GM19099 (cell line): ENCODE data around the gene UPK3A.

Experiments used
- POLR2A ChIP-seq: IDR thresholded peaks from 3 replicates; pipeline ENCODE4 v1.6.1; 2011; ENCODE audit warnings: low read depth; ENCODE audit not compliant: insufficient read length; ENCODE audit errors: extremely low read depth

Gene UPK3A

DNA sequence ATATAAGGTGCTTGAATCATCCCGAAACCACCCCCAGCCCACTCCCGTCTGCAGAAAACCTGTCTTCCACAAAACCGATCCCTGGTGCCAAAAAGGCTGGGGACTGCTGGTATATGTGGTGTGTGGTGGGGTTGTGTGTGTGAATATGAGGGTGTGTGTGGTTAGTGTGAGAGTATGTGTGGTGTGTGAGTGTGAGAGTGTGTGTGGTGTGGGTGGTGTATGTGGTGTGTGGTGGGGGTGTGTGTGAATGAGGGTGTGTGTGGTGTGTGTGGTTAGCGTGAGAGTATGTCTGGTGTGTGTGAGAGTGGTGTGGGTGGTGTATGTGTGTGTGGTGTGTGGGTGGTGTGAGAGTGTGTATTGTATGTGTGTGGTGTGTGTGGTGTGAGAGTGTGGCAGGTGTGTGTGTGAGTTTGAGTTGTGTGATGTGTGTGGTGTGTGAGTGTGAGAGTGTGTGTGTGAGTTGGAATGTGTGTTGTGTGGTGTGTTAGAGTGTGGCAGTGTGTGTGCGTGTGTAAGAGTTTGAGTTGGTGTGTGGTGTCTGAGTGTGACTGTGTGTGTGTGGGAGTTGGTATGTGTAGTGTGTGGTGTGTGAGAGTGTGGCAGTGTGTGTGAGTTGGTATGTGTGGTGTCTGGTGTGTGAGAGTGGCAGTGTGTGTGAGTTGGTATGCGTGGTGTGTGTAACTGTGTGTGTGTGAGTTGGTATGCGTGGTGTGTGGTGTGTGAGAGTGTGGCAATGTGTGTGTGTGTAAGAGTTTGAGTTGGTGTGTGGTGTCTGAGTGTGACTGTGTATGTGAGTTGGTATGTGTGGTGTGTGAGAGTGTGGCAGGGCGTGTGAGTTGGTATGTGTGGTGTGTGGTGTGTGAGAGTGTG is 6.5 kb downstream of the UPK3A start:
- TF ChIP-seq POLR2A: no peak

DNA sequence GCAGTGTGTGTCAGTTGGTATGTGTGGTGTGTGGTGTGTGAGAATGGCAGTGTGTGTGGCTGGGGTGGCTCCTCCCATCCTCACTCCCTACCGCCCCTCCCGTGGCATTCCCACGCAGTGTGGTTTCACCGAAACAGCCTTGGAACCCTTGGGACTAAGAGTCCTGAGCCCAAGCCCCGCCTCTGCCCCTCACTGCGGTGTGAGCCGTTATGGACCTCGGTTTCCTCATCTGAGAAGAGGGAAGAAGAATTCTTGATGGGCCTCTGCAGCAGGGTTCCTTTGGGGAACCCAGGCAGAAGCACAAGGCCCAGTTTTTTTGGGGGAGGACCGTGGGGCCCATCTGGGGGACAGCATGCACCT is 7.2 kb downstream of the UPK3A start:
- TF ChIP-seq POLR2A: no peak

DNA sequence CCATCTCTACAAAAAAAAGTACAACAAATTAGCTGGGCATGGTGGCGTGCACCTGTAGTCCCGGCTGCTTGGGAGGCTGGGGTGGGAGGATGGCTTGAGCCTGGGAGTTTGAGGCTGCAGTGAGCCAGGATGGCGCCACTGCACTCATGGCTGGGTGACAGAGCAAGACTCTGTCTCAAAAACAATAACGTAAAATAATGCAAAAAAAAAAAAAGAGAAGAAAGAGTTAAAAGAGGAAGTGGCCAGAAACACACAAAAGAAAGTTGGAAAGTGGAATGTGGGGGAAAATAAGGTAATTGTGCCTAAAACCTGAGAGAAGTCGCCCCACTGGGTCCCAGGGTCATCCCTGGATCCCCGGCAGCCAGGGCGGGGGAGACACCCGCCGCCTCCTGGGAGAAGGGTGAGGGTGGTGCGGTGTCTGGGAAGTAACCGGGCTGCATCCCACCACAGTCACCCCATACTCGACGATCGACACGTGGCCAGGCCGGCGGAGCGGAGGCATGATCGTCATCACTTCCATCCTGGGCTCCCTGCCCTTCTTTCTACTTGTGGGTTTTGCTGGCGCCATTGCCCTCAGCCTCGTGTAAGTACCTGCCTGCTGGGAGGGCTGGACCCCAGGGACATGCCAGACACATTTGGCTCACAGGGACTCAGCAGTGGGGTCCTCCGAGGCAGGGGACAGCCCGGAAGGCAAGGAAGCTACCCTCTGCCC is 8.1 kb downstream of the UPK3A start:
- no peak for TF ChIP-seq POLR2A

DNA sequence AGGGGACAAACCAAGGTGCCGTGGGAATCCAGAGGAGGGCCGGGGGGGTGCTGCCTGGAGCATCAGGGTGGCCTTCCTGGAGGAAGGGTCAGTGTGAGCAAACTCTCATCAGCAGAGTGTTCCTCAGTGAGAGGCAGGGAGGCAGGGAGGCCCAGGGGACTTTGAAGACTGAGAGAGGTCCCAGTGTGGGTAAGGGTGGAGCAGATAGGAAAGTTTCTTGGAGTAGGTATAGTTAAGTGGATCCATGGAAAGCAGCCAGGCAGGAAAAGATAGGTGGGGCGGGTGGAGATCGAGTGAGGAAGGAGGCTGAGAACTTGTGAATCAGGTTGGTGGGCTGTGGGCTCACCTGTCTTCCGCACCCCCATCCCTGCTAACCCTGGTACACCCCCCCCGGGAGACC is 9.3 kb downstream of the UPK3A start:
- TF ChIP-seq POLR2A: no peak

DNA sequence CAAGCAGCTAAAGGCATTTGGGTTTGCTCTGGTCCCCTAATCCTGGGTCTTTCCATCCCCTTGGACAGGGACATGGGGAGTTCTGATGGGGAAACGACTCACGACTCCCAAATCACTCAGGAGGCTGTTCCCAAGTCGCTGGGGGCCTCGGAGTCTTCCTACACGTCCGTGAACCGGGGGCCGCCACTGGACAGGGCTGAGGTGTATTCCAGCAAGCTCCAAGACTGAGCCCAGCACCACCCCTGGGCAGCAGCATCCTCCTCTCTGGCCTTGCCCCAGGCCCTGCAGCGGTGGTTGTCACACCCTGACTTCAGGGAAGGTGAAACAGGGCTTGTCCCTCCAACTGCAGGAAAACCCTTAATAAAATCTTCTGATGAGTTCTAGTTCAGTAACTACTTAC is 10.7 kb downstream of the UPK3A start:
- no peak for TF ChIP-seq POLR2A

DNA sequence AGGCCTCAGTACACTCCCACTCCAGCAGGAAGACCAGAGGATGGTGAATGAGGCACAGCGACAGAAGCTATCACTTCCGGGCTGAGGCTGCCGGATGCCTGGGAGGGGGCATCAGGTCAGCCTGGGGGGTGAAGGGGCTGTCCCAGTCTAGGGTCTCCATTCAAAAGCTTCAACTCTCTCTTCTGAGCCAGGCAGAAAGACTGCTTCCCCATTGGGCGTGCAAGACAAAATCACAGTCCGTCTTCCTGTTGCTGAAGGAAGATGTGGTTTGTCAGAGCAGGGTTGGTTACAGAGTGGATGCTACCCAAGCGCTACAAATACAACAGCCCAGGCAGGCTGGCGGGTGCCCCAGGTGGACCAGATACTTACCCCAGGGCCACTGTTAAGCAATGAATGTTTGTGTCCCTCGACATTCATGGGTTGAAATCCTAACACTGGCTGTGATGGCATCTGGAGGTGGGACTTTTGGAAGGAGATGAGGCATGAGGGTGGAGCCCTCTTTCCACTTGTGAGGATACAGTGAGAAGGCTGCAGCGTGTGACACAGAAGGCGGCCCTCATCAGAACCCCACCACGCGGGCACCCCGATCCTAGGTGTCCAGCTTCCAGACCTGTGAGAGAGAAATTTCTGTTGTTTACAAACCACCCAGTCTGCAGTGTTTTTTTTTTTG is 12.0 kb downstream of the UPK3A start:
- no peak for TF ChIP-seq POLR2A

DNA sequence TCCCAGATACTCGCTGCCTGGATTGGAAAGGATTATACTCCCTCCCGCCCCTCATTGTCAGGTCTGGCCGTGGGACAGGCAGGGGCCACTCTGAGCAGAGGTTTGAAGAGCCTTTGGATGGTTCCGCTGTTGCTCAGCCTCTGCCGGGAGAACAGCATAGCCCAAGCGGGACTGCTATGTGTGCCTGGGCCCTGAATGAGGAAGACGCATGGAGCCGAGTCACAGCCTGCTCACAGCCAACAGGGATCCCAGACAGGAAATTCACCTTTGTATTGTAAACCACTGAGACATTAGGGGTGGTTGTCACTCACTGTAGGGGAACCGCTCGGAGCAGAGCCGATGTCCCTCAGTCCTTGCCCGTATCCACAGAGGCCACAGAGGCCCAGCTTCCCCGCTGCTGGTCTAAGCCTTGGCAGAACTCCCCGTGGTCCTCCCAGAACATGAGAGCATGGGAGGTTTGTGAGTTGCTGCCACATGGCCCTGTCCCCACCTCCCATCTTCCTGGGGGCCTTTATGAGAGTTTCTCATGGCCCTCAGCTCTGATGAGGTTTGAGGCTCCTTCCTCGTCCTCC is 14.3 kb downstream of the UPK3A start:
- TF ChIP-seq POLR2A: no peak

DNA sequence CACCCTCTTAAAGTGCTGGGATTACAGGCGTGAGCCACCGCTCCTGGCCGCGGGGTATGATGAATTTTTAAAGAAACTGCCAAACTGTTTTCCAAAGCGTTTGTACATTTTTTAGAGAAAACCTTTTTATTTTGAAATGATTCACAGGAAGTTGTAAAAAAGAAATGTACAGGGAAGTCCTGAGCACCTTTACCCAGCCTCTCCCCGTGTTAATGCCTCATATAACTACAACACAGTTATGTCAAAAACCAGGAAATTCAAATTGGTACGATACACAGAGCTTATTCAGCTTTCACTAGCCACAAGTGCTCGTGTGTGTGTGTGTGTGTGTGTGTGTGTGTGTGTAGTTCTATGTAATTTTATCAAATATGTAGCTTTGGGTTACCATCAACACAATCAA is 18.0 kb downstream of the UPK3A start:
- no peak for TF ChIP-seq POLR2A

DNA sequence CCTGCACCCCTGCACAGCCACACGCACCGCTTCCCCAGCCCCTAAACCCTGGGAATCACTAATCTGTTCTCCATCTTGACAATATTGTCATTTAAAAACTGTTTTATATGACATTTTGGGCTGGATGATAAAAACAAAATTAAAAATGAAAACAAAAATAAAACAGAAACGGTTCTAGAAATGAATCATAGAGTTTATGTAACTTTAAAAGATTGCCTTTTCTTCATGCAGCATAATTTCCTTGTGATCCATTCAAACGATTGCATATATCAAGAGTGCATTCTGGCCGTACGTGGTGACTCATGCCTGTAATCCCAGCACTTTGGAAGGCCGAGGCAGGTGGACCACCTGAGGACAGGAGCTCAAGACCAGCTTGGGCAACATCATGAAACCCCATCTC is 18.4 kb downstream of the UPK3A start:
- TF ChIP-seq POLR2A: no peak

DNA sequence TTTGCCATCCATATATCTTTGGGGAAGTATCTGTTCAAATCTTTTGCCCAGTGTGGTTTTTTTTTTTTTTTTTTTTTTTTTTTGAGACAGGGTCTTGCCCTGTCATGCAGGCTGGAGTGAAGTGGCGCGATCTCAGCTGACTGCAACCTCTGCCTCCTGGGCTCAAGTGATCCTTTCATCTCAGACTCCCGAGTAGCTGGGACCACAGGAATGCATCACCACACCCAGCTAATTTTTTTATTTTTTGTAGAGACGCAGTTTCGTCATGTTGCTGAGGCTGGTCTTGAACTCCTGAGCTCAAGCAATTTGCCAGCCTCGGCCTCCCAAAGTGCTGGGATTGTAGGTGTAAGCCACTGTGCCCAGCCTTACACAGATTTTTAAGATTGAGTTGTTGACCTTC is 20.2 kb downstream of the UPK3A start:
- no peak for TF ChIP-seq POLR2A

DNA sequence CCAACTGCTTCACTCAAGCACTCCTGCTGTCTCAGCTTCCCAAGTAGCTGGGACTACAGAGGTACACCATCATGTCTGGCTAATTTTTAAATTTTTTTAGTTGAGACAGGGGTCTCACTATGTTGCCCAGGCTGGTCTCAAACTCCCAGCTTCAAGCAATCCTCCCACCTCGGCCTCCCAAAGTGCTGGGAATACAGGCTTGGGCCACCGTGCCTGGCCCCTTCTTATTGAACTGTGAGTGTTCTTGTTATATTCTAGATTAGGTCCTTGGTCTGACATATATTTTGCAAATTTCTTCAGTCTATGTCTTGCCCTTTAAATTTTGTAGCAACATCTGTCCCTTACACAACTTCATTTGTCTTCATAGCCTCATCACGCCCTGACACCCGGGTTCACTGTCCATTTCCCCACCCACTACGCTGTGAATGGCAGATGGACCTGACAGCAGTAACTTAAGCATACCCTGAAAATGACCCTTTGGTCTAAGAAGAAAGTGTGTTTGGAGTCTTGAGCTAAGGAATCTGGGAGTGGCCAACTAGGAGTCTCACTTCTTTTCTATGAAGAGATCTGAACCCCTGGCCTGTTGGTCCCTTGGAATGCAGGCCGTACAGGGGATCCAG is 20.8 kb downstream of the UPK3A start:
- no peak for TF ChIP-seq POLR2A

DNA sequence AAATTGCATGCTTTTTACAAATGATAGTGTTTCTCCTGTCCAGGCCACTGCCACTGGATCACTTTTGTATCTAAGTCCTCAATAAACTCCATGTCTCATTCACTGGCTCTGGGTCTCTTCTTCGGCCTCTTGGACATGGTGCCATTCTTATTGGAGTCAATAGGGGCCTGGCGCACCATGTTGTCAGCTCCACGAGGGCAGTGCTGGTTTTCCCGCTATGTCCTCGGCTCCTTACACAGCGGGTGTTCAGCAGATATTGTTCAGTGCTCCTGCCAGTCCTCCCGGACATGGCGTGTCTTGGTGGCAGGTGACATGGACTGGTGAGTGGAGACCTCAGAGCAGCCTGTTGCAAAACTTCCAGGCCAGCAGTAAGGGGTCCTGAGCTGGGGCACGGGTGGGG is 21.4 kb downstream of the UPK3A start:
- no peak for TF ChIP-seq POLR2A

DNA sequence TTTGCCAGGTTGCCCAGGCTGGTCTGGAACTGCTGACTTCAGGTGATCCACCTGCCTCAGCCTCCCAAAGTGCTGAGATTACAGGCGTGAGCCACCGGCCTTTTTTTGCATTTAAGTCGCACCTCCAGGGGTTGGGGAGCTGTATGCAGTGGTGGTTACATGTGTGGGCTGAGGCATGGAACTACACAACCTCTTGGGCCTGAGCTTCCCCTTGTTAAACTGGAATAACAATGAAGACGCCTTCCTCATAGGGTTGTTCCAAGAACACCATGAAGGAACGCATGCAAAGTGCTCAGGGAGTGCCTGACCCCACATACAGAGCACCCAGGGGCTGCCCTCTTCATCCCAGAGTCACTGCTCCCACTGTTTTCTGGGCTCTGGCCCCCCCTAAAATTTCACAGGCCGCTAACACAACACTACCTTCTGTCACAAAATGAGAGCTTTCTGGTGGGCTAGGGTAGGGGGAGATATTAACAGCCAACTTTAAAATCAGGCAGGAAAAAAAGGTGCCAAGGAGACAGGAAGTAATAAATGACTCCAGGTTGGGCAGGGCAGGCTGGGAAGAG is 23.7 kb downstream of the UPK3A start:
- TF ChIP-seq POLR2A: no peak

DNA sequence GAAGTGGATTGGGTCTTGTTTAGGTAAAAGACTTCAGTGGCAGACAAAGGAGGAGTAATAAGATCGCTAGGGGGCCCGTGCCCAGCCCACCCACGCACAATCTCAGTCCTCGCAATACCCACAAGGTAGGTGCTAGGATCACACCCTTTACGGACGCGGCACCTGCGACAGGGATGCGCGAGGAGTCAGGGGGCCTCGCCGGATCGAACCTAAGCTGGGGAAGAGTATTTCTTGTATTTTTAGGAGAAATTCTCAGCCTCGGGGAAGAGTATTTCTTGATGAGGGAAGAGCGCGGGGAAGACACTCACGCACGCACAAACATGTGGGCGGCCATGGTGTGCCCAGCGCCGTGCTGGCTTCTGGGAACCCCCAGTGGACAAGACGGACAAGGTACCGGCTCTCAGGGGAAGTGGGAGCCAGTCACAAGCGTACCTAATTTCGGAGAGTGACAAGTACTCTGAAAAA is 24.2 kb downstream of the UPK3A start:
- no peak for TF ChIP-seq POLR2A

DNA sequence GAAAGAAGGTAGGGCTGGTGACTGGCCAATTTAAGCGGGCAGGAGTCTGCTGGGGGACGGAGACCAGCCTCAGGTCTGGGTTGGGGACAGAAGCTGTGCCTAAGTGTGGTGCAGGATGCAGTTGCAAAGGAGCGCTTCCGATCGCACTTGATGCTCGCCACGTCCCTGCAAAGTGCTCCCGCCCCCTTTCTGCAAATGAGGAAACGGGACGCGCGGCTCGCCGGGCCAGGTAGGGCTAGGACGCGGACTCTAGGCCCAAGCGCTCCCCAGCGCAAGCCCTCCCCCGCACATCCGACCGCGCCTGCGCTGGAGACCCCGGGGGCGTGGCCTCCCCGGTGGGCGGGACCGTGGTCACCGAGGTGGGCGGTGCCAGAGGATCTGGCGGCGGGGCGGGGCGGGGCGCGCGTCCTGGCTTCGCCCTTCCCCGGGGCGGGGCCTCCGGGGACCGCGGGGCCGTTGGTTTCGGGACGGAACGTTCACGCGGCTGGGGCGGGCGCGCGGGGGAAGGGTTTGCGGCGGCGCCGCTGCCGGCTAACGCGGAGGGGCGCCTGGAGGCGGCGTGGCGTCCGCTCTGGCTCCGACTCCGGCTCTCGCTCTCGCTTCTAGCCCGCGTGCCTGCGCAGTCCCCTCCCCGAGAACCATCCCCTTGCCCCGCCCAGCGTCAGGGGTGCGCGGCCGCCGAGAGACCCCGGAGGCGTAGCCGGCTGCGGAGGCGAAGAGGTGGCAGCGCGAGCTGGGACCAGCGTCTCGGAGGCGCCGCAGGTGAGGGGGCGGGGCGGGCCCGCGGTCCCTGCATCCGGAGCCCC is 24.9 kb downstream of the UPK3A start, which contains the start of gene FAM118A:
Gene FAM118A (plus strand): TSS at position 513 of the 806 bp plus-strand sequence. CDS start 12,446 bp downstream, outside the sequence.
- TF ChIP-seq POLR2A: peak; percentile 80
